ENCODE results near the gene ODAD4.

DNA sequence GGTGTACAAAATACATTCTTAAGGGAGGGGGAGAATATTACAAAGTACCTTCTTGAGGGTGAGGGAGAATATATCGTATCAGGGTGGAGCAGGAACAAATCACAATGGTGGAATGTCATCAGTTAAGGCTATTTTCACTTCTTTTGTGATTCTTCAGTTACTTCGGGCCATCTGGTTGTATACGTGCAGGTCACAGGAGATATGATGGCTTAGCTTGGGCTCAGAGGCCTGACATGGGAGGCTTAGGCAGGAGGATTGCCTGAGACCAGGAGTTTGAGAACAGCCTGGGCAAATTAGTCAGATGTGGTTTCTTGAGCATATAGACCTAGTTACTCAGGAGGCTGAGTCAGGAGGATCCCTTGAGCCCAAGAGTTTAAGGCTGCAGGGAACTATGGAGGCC, 13.1 kb downstream of the ODAD4 start:
- TF ChIP-seq, protein P1, sequence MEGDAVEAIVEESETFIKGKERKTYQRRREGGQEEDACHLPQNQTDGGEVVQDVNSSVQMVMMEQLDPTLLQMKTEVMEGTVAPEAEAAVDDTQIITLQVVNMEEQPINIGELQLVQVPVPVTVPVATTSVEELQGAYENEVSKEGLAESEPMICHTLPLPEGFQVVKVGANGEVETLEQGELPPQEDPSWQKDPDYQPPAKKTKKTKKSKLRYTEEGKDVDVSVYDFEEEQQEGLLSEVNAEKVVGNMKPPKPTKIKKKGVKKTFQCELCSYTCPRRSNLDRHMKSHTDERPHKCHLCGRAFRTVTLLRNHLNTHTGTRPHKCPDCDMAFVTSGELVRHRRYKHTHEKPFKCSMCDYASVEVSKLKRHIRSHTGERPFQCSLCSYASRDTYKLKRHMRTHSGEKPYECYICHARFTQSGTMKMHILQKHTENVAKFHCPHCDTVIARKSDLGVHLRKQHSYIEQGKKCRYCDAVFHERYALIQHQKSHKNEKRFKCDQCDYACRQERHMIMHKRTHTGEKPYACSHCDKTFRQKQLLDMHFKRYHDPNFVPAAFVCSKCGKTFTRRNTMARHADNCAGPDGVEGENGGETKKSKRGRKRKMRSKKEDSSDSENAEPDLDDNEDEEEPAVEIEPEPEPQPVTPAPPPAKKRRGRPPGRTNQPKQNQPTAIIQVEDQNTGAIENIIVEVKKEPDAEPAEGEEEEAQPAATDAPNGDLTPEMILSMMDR (IDR thresholded peaks at IDR 0.05) = no peak
- TF ChIP-seq POLR2A (IDR thresholded peaks at IDR 0.05) = no peak
